ENCODE results near the gene TXNDC5.

DNA sequence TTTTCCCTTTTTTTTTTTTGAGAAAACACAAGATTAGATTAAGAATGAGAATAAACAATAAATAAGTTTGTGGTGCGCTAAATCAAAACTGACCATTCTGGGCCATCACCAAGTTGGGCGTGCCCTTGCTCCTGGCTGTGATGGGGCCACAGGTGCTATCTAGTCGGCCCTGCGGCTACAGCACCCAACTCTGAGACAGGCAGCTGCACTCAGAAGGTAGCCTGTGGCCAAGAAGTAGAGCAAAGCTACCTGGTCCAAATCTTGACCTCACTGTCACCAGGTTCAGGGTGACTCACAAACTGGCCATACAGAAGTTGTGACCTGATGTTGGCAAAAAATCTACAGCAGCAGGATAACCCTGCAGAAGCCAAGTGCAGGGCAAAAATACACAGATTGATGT, 3.4 kb downstream of the TXNDC5 start:
- TF ChIP-seq, protein P1, sequence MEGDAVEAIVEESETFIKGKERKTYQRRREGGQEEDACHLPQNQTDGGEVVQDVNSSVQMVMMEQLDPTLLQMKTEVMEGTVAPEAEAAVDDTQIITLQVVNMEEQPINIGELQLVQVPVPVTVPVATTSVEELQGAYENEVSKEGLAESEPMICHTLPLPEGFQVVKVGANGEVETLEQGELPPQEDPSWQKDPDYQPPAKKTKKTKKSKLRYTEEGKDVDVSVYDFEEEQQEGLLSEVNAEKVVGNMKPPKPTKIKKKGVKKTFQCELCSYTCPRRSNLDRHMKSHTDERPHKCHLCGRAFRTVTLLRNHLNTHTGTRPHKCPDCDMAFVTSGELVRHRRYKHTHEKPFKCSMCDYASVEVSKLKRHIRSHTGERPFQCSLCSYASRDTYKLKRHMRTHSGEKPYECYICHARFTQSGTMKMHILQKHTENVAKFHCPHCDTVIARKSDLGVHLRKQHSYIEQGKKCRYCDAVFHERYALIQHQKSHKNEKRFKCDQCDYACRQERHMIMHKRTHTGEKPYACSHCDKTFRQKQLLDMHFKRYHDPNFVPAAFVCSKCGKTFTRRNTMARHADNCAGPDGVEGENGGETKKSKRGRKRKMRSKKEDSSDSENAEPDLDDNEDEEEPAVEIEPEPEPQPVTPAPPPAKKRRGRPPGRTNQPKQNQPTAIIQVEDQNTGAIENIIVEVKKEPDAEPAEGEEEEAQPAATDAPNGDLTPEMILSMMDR (IDR thresholded peaks at IDR 0.05), result no peak
- no peak for TF ChIP-seq POLR2A (IDR thresholded peaks at IDR 0.05)

Measured in adrenal gland (tissue), 5 donors.